ENCODE measurements around the gene HDHD3. TPM values are rescaled to one million over a fixed set of nuclear protein-coding genes. Genes with fewer than 3 reads are reported as not detected.
"Not testable (repeated sequence)": the region's sequence is repeated elsewhere in the genome, so short reads cannot be mapped to it uniquely, and the experiment has no call there.

The HDHD3 gene
- total RNA-seq, 1 experiment from 2014 or later = 5.8 TPM

- Histone ChIP-seq H3K27ac (no peak overlapping the region), H3K4me1 (replicated peaks) (peaks cover 23% of the 10 kb centered on the region), H3K4me3 (no peak overlapping the region), H3K27me3 (replicated peaks) (no peaks in the 10 kb centered on the region), H3K36me3 (no peaks in the 10 kb centered on the region), H3K9me3 (replicated peaks) (no peaks in the 10 kb centered on the region)
- no peak for DNase-seq (ENCODE audit: low read depth in 1 of 2, low spot score in 2 of 2)
These were observed 22.9 kb upstream of the HDHD3 start for GRCh38 chr9:113399646-113400200.

GRCh38 chr9:113398796-113399195, 22.0 kb upstream of the HDHD3 start:
- Histone ChIP-seq H3K9me3 (replicated peaks) (no peaks in the 10 kb centered on the region), H3K4me3 (no peak overlapping the region), H3K27ac (no peak overlapping the region), H3K4me1 (replicated peaks) (peaks cover 23% of the 10 kb centered on the region), H3K36me3 (no peaks in the 10 kb centered on the region), H3K27me3 (replicated peaks) (no peaks in the 10 kb centered on the region)
- no peak for DNase-seq (ENCODE audit: low read depth in 1 of 2, low spot score in 2 of 2)

- Histone ChIP-seq H3K27ac (no peak overlapping the region), H3K4me1 (replicated peaks) (peaks cover 23% of the 10 kb centered on the region), H3K27me3 (replicated peaks) (no peaks in the 10 kb centered on the region), H3K9me3 (replicated peaks) (no peaks in the 10 kb centered on the region), H3K36me3 (peaks cover 3% of the 10 kb centered on the region; the same call in 1 of the 2 replicates), H3K4me3 (no peak overlapping the region)
- no peak for DNase-seq (ENCODE audit: low read depth in 1 of 2, low spot score in 2 of 2)
These were observed 20.4 kb upstream of the HDHD3 start for GRCh38 chr9:113397203-113397631.

GRCh38 chr9:113395000-113395861, 18.4 kb upstream of the HDHD3 start:
- Histone ChIP-seq H3K27ac (no peak overlapping the region), H3K36me3 (peaks cover 13% of the 10 kb centered on the region), H3K4me1 (replicated peaks) (peaks cover 16% of the 10 kb centered on the region), H3K27me3 (replicated peaks) (no peaks in the 10 kb centered on the region), H3K4me3 (no peak overlapping the region), H3K9me3 (replicated peaks) (no peaks in the 10 kb centered on the region)
- no peak for DNase-seq (ENCODE audit: low read depth in 1 of 2, low spot score in 2 of 2)

DNA sequence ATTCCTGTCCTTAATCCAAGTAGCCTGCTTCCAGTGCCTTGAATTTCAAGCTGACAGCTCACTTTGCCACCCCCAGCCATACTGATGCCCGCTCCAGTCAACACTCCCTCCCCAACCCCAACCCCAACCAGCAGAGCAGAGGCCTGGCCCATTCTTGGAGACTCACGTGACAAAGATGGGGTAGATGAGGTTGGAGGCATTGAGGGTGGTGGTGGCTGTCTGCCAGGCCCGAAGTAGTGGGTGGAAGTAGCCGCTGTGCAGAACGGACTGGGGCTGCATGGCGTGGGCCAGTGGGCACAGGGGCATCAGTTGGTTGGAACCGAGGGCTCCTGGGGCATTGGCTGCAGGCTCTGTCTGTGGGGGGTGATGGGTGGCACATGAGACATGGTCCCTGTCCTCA, 16.5 kb upstream of the HDHD3 start:
- no peak overlapping the region for H3K4me3 ChIP-seq
- no peaks in the 10 kb centered on the region for H3K27me3 ChIP-seq (replicated peaks)
- H3K4me1 ChIP-seq (replicated peaks) = peaks cover 7% of the 10 kb centered on the region
- H3K27ac ChIP-seq = no peak overlapping the region
- peaks cover 13% of the 10 kb centered on the region for H3K36me3 ChIP-seq
- H3K9me3 ChIP-seq (replicated peaks) = no peaks in the 10 kb centered on the region
- no peak for DNase-seq (ENCODE audit: low read depth in 1 of 2, low spot score in 2 of 2)

- no peak overlapping the region for H3K4me3 ChIP-seq
These were observed 15.1 kb upstream of the HDHD3 start for GRCh38 chr9:113391917-113392316.

GRCh38 chr9:113390192-113390960, 13.6 kb upstream of the HDHD3 start:
- Histone ChIP-seq H3K27me3 (replicated peaks) (no peaks in the 10 kb centered on the region), H3K27ac (no peak overlapping the region), H3K4me1 (replicated peaks) (no peaks in the 10 kb centered on the region), H3K4me3 (no peak overlapping the region), H3K36me3 (peaks cover 17% of the 10 kb centered on the region), H3K9me3 (replicated peaks) (no peaks in the 10 kb centered on the region)
- no peak for DNase-seq (ENCODE audit: low read depth in 1 of 2, low spot score in 2 of 2)

More at GRCh38 chr9:113391917-113392316, 15.1 kb upstream of the HDHD3 start:
- Histone ChIP-seq H3K27ac (no peak overlapping the region), H3K4me1 (replicated peaks) (no peaks in the 10 kb centered on the region), H3K9me3 (replicated peaks) (no peaks in the 10 kb centered on the region), H3K27me3 (replicated peaks) (no peaks in the 10 kb centered on the region), H3K36me3 (peaks cover 17% of the 10 kb centered on the region)
- DNase-seq (ENCODE audit: low read depth in 1 of 2, low spot score in 2 of 2) = no peak

- Histone ChIP-seq H3K36me3 (peaks cover 17% of the 10 kb centered on the region), H3K4me1 (replicated peaks) (no peaks in the 10 kb centered on the region), H3K9me3 (replicated peaks) (no peaks in the 10 kb centered on the region), H3K27me3 (replicated peaks) (no peaks in the 10 kb centered on the region), H3K27ac (no peak overlapping the region), H3K4me3 (no peak overlapping the region)
- no peak for DNase-seq (ENCODE audit: low read depth in 1 of 2, low spot score in 2 of 2)
These were observed 12.7 kb upstream of the HDHD3 start for GRCh38 chr9:113389451-113389850.

- DNase-seq (ENCODE audit: low read depth in 1 of 2, low spot score in 2 of 2) = no peak
- Histone ChIP-seq H3K27me3 (replicated peaks) (no peaks in the 10 kb centered on the region), H3K27ac (no peak overlapping the region), H3K9me3 (replicated peaks) (no peaks in the 10 kb centered on the region), H3K36me3 (peaks cover 17% of the 10 kb centered on the region), H3K4me3 (no peak overlapping the region), H3K4me1 (replicated peaks) (no peaks in the 10 kb centered on the region)
These were observed 12.0 kb upstream of the HDHD3 start for GRCh38 chr9:113388833-113389232.

GRCh38 chr9:113387560-113388230, 10.9 kb upstream of the HDHD3 start:
- Histone ChIP-seq H3K36me3 (peaks cover 17% of the 10 kb centered on the region), H3K4me1 (replicated peaks) (no peaks in the 10 kb centered on the region), H3K27me3 (replicated peaks) (no peaks in the 10 kb centered on the region), H3K9me3 (replicated peaks) (no peaks in the 10 kb centered on the region), H3K4me3 (no peak overlapping the region), H3K27ac (no peak overlapping the region)
- DNase-seq (ENCODE audit: low read depth in 1 of 2, low spot score in 2 of 2) = no peak

- Histone ChIP-seq H3K27ac (no peak overlapping the region), H3K4me1 (replicated peaks) (no peaks in the 10 kb centered on the region), H3K4me3 (no peak overlapping the region), H3K9me3 (replicated peaks) (no peaks in the 10 kb centered on the region), H3K36me3 (peaks cover 14% of the 10 kb centered on the region), H3K27me3 (replicated peaks) (no peaks in the 10 kb centered on the region)
- DNase-seq (ENCODE audit: low read depth in 1 of 2, low spot score in 2 of 2) = no peak
These were observed 10.0 kb upstream of the HDHD3 start for GRCh38 chr9:113386571-113387393.

GRCh38 chr9:113381909-113382411, 5.2 kb upstream of the HDHD3 start:
- no peak for DNase-seq (ENCODE audit: low read depth in 1 of 2, low spot score in 2 of 2)
- H3K4me3 ChIP-seq = no peak overlapping the region
- no peaks in the 10 kb centered on the region for H3K27me3 ChIP-seq (replicated peaks)
- no peaks in the 10 kb centered on the region for H3K9me3 ChIP-seq (replicated peaks)
- H3K36me3 ChIP-seq = no peaks in the 10 kb centered on the region; the same call in 1 of the 2 replicates
- no peak overlapping the region for H3K27ac ChIP-seq
- H3K4me1 ChIP-seq (replicated peaks) = peaks cover 10% of the 10 kb centered on the region

- peaks cover 10% of the 10 kb centered on the region for H3K4me1 ChIP-seq (replicated peaks)
- H3K4me3 ChIP-seq; H3K36me3 ChIP-seq; H3K27me3 ChIP-seq (replicated peaks); DNase-seq (ENCODE audit: low read depth in 1 of 2, low spot score in 2 of 2); H3K27ac ChIP-seq; H3K9me3 ChIP-seq (replicated peaks): not testable (repeated sequence)
These were observed 4.7 kb upstream of the HDHD3 start for GRCh38 chr9:113381441-113381840.

Measured in SJSA1 (cell line).